GM18951 (cell line): ENCODE results near the gene ERP27.

Experiments used
- POLR2A ChIP-seq: IDR thresholded peaks from 4 replicates; pipeline ENCODE4 v1.6.1; 2011; ENCODE audit warnings: mild to moderate bottlenecking; ENCODE audit not compliant: insufficient read length, insufficient read depth; ENCODE audit errors: extremely low read depth
- in situ Hi-C: fragments of 300-500 bp; cut with MboI; formaldehyde crosslinking; loops from one replicate; pipeline ENCODE4 v1.12.0; 2022; ENCODE audit warnings: low sequenced_read_pairs, mixed read lengths, inconsistent platforms; ENCODE audit not compliant: unreplicated experiment

The ERP27 gene

DNA sequence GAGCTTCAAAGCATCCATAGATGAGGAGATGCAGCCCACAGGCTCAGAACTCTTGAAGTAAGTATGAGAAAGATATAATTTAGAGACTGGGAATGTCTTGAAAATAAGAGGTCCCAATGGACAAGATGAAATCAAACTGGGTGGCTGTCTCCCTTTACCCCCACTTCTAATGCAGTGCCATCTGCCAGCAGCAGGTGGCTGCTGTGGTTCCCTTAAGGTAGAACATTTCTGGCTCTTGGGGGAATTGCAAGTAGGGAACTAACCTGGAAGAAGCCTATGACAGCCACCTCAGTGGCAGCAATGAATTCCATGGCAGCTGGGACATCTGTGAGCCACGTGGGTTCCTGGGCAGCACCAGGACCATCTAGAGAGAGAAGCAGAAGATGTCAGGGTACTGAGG is 648 bp downstream of the ERP27 start:
- in situ Hi-C loops: no loop called here
- TF ChIP-seq POLR2A: no peak

DNA sequence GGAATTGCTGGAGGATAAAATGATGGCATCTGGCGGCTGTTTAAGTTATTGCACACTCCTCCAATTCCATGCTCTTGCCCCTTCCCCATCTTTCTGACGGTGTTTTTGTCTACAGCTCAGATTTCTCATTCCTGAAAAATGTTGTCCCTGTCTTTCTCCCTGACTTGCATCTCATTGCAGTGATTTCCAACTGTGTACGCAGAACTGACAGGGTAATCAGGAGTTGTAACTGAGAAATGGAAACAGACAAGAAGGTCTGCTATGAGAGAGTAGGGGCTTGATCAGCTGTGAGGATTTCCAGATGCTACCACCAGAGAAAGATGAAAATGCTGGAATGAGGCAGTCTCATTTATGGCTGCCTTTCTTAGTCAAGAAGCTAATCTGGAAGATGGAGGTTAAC is 1.3 kb downstream of the ERP27 start:
- in situ Hi-C loops: no loop called here
- TF ChIP-seq POLR2A: no peak

GRCh38 chr12:14936224-14936861 is 2.0 kb downstream of the ERP27 start:
- TF ChIP-seq POLR2A: no peak
- in situ Hi-C loops: no loop called here

GRCh38 chr12:14935031-14935430 is 3.3 kb downstream of the ERP27 start:
- in situ Hi-C loops: no loop called here
- TF ChIP-seq POLR2A: no peak

GRCh38 chr12:14934511-14934910 is 3.8 kb downstream of the ERP27 start:
- in situ Hi-C loops: no loop called here
- TF ChIP-seq POLR2A: no peak

GRCh38 chr12:14931791-14932560 is 6.4 kb downstream of the ERP27 start:
- no peak for TF ChIP-seq POLR2A
- in situ Hi-C loops: no loop called here

DNA sequence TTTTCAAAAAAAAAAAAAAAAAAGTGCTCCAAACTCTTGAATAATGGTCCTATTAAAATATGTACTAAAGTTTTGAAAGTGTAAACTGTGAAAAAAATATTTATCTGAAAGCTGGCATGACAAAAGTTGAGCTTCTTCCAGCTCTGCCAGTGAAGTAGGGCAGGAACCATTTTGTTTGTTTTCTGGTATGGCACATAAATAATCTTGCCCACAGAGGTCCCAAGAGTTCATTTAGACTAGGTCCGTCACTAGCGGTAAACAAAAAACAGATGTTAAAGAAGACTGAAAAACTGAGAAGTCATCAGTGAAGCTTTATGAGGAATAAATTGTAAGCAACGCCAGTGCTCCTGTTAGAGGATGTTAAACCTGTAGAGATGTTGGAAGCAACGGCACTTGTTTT is 7.0 kb downstream of the ERP27 start:
- no peak for TF ChIP-seq POLR2A

GRCh38 chr12:14930299-14930698 is 8.0 kb downstream of the ERP27 start:
- in situ Hi-C loops: no loop called here
- TF ChIP-seq POLR2A: no peak

More for the DNA sequence above, 7.0 kb downstream of the ERP27 start:
- in situ Hi-C loops: no loop called here

- in situ Hi-C loops: no loop called here
- TF ChIP-seq POLR2A: no peak
These were observed 9.4 kb downstream of the ERP27 start for GRCh38 chr12:14928931-14929330.

DNA sequence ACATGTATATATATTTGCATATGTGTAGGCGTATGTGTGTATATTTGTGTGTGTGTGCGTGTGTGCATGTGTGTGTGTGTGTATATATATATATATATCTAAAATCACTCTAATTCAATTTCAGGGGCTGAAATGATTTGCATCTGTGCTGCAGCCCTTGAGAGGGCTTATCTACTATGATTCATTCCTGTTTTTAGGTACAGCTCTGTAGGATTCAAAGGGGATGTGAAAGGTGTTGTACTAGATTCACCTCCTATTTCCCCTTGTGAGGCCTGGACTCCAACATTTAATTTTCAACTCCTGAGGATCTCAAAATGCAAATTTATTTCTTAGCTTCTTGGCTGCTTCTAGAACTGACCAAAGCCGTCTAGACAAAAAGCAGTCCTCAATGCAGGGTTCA is 11.1 kb downstream of the ERP27 start:
- TF ChIP-seq POLR2A: no peak
- in situ Hi-C loops: no loop called here

- no peak for TF ChIP-seq POLR2A
- in situ Hi-C loops: no loop called here
These were observed 13.8 kb downstream of the ERP27 start for GRCh38 chr12:14924541-14924940.

DNA sequence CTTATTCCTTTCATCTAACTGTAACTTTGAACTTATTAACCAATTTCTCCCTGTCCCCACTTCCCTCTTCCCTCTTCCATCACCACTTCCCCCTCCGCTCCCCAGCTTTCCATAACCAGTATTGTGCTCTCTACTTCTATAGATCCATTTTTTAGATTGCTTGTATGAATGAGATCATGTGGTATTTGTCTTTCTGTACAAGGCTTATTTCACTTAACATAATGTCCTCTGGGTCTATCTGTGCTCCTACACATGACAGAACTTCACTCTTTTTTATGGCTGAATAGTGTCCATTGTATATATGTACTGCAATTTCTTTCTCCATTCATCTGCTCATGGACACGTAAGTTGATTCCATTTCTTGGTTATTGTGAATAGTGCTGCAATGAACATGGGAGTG is 14.4 kb downstream of the ERP27 start:
- in situ Hi-C loops: no loop called here
- no peak for TF ChIP-seq POLR2A

DNA sequence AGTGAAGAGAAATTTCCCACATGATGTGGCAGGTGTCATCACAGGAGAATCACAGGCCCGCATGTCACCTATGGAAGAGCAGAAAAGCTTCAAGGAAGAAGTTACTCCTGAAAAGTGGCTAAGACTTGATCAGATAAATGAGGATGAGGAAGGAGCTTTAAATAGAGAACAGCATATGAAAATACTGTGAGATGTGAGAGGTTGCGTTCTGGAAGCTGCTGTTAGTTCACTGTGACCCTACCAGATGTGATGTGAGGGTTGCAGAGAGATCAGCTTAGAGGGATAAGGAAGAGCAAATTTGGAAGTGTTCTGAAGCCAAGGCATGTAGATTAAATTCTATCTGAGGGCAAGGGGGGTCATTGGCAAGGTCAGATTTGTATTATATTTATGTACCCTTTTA is 17.1 kb downstream of the ERP27 start:
- in situ Hi-C loops: no loop called here
- TF ChIP-seq POLR2A: no peak

DNA sequence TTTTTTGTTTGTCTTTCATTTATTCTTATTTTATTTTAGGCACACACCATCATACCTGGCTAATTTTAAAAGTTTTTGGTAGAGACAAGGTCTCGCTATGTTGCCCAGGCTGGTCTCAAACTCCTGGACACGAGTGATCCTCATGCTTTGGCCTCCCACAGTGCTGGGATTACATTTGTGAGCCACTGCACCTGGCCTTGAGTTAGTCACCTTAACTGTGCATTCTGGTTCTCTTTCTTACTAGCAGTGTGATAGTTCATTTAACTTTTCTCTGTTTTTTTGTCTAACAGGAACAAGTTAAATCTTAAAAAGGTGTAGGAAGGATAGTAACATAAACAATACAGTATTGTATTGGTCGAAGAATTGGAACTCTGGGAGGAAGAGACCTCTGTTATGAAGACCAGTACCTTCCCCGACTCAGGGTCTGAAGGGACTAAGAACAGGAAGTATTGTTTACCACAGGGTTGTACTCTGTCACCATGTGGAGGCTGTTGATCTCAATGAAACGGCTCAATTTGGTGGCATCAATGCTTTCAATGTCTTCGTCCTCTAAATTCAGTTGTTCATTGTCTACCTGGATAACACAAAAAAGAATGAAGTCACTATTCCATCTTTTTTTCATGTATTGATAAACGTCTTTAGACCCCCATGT is 17.7 kb downstream of the ERP27 start:
- TF ChIP-seq POLR2A: no peak
- in situ Hi-C loops: no loop called here
